ENCODE results near the gene ARHGAP24. TPM values are rescaled to one million over a fixed set of nuclear protein-coding genes. Genes with fewer than 3 reads are reported as not detected.

ARHGAP24 gene
- total and polyA plus RNA-seq, 2 of the 13 experiments (the other 11 are each of a cell fraction or from before 2014, with no cell fraction given), result 0.07 to 0.55 TPM

DNA sequence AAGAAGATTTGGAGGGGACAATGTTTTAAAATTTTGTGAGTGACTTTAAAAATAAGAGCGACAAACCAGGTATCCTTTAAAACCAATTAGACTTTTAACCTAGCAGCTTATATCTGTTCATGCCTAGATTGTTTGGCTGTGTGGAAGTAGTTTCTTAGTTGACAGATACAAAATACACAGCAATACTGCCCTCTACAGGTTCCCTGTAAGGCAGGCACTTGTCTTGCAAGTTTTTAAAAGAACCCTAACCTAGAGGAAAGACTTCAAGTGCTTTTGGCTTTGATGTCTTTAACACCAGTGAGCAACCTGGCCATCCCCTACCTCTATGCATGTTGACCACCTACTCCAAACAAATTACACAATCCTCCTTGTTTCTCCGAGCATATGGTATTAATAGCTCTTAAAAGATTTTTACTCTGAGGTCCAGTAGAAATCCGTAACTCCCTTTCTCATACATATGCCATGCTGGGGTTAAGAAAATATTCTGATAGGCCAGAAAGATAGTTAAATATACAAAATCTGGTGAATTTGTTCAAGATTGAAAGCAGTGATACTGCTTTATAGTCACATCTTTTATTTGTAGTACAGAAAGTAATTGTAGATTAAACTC lies 273.0 kb downstream of the ARHGAP24 start (continued):
- TF ChIP-seq, protein P1, sequence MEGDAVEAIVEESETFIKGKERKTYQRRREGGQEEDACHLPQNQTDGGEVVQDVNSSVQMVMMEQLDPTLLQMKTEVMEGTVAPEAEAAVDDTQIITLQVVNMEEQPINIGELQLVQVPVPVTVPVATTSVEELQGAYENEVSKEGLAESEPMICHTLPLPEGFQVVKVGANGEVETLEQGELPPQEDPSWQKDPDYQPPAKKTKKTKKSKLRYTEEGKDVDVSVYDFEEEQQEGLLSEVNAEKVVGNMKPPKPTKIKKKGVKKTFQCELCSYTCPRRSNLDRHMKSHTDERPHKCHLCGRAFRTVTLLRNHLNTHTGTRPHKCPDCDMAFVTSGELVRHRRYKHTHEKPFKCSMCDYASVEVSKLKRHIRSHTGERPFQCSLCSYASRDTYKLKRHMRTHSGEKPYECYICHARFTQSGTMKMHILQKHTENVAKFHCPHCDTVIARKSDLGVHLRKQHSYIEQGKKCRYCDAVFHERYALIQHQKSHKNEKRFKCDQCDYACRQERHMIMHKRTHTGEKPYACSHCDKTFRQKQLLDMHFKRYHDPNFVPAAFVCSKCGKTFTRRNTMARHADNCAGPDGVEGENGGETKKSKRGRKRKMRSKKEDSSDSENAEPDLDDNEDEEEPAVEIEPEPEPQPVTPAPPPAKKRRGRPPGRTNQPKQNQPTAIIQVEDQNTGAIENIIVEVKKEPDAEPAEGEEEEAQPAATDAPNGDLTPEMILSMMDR (CRISPR knock-in tag; IDR thresholded peaks at IDR 0.05), result peak; percentile 77
- TF ChIP-seq POGZ (CRISPR knock-in tag; IDR thresholded peaks at IDR 0.05), result no peak
- TF ChIP-seq CHD4 (IDR thresholded peaks at IDR 0.05; ENCODE audit: borderline replicate concordance, low read length), result no peak
- TF ChIP-seq SMC3 (IDR thresholded peaks at IDR 0.05; ENCODE audit: low read length), result peak; percentile 35; the same call in 1 of the 2 replicates
- TF ChIP-seq ZNF552 (CRISPR knock-in tag; IDR thresholded peaks at IDR 0.05; ENCODE audit: borderline replicate concordance), result no peak

DNA sequence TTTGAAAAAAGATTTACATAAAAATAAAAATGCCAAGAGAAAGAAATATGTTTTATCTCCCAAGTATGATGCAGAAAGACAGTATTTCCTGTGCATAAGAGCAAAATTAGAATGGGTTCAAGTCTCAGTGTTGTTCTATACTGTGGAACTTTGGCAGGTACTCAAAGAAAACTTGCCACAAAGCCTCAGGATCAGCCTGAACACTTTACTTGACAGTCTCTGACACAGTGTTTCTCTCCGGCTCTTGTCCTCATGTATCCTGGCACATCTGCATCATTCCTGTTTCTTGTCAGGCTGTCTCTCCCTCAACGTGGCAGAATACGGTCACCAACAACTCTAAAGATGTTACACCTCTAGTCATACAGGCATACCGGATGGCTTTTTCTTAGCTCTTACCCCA lies 273.7 kb downstream of the ARHGAP24 start:
- no peak for ATAC-seq
- H3K4me2 ChIP-seq (ENCODE audit: low read depth, low read length), result no peak overlapping the region
- no peak for FAIRE-seq
- H3K4me1 ChIP-seq (ENCODE audit: insufficient read depth, low read length), result no peaks in the 10 kb centered on the region
- CTCF ChIA-PET (ENCODE audit: low intra/inter-chr PET ratio, low total read pairs), result interaction anchor here (2.1 to 2.2 kb wide), 2 partner anchors 331 to 601 kb away, joined by 7 to 16 read pairs; no protein-coding TSS in a partner anchor
- no peaks in the 10 kb centered on the region for H3K9me3 ChIP-seq (ENCODE audit: low read length)
- in situ Hi-C loops (cut with HindIII; ENCODE audit: extremely low pct_ligation_motif_present, low pct_unique_long_range_greater_than_20kb) (loop anchor here (25.0 kb wide), 1 partner anchor 611 kb away; no protein-coding TSS in a partner anchor), intact Hi-C loops (cut with micrococcal nuclease; ENCODE audit: unreplicated experiment) (loop anchor here (1.0 kb wide), 3 partner anchors 330 to 664 kb away; no protein-coding TSS in a partner anchor)
- H4K20me1 ChIP-seq (ENCODE audit: insufficient read depth, low read length), result no peaks in the 10 kb centered on the region
- H3K9ac ChIP-seq (ENCODE audit: insufficient read depth, low read depth, low read length), result no peak overlapping the region
- no peaks in the 10 kb centered on the region for H3K79me2 ChIP-seq (ENCODE audit: insufficient read depth, low read length)
- BruUV-seq (replicated peaks), result no TSS peak
- H3K27me3 ChIP-seq (ENCODE audit: control insufficient read depth in 1 of 2, insufficient read depth in 2 of 2, low read length in 2 of 2), result no peaks in the 10 kb centered on the region
- TF ChIP-seq, protein P2, sequence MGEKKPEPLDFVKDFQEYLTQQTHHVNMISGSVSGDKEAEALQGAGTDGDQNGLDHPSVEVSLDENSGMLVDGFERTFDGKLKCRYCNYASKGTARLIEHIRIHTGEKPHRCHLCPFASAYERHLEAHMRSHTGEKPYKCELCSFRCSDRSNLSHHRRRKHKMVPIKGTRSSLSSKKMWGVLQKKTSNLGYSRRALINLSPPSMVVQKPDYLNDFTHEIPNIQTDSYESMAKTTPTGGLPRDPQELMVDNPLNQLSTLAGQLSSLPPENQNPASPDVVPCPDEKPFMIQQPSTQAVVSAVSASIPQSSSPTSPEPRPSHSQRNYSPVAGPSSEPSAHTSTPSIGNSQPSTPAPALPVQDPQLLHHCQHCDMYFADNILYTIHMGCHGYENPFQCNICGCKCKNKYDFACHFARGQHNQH (CRISPR knock-in tag; IDR thresholded peaks at IDR 0.05), result no peak
- no peak for TF ChIP-seq FOXA3 (CRISPR knock-in tag; IDR thresholded peaks at IDR 0.05)
- TF ChIP-seq MED1 (CRISPR knock-in tag; IDR thresholded peaks at IDR 0.05), result no peak
- TF ChIP-seq ATF2 (CRISPR knock-in tag; IDR thresholded peaks at IDR 0.05), result no peak
- TF ChIP-seq, protein P3, sequence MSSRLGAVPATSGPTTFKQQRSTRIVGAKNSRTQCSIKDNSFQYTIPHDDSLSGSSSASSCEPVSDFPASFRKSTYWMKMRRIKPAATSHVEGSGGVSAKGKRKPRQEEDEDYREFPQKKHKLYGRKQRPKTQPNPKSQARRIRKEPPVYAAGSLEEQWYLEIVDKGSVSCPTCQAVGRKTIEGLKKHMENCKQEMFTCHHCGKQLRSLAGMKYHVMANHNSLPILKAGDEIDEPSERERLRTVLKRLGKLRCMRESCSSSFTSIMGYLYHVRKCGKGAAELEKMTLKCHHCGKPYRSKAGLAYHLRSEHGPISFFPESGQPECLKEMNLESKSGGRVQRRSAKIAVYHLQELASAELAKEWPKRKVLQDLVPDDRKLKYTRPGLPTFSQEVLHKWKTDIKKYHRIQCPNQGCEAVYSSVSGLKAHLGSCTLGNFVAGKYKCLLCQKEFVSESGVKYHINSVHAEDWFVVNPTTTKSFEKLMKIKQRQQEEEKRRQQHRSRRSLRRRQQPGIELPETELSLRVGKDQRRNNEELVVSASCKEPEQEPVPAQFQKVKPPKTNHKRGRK (CRISPR knock-in tag; IDR thresholded peaks at IDR 0.05), result no peak
- H3K36me3 ChIP-seq (replicated peaks in 1 of 2; ENCODE audit: control insufficient read depth in 1 of 2, insufficient read depth in 2 of 2, low read length in 2 of 2), result no peaks in the 10 kb centered on the region
- no peak overlapping the region for H2AFZ ChIP-seq (ENCODE audit: low read length)
- no peak overlapping the region for H3K27ac ChIP-seq (ENCODE audit: extremely low read length, insufficient read depth, low read length)
- no peak overlapping the region for H3K4me3 ChIP-seq (replicated peaks in 1 of 3; ENCODE audit: insufficient read depth in 1 of 3, low read depth in 2 of 3, low read length in 3 of 3)
- DNase-seq (ENCODE audit: low spot score), result no peak
- WGBS (ENCODE audit: low lambda C conversion rate), result 61% methylated on average over 4 of the region's 4 CpGs
- POLR2A ChIA-PET, result no interaction called here

All from HepG2 (cell line).